ENCODE measurements around the gene IRF2.

The IRF2 gene

GRCh38 chr4:184474263-184475095 is at the start of gene IRF2:
IRF2 (minus strand) TSS chr4:184474550; CDS start chr4:184429064, 45,486 bp downstream.
- no peaks in the 10 kb centered on the region for H3K27me3 ChIP-seq (replicated peaks)
- in situ Hi-C loops (cut with HindIII; ENCODE audit: low pct_ligation_motif_present, low sequenced_read_pairs), result no loop called here
- no peaks in the 10 kb centered on the region for H3K36me3 ChIP-seq (replicated peaks)
- no peak for TF ChIP-seq CTCF (IDR thresholded peaks at IDR 0.05; ENCODE audit: low read depth, low read length, missing control alignments)
- H3K4me3 ChIP-seq (ENCODE audit: low read depth, low read length), result peak within 1 kb of the TSS; percentile 91
- DNase-seq, result peak; percentile 96
- H3K27ac ChIP-seq, result peak within 1 kb of the TSS; percentile 90

- in situ Hi-C loops (cut with HindIII; ENCODE audit: low pct_ligation_motif_present, low sequenced_read_pairs), result no loop called here
- H3K27ac ChIP-seq, result no peak overlapping the region
Measured at GRCh38 chr4:184515606-184516005, 41.3 kb upstream of the IRF2 start.

GRCh38 chr4:184514121-184514988 is 40.0 kb upstream of the IRF2 start:
- Histone ChIP-seq H3K27me3 (replicated peaks) (no peaks in the 10 kb centered on the region), H3K36me3 (replicated peaks) (no peaks in the 10 kb centered on the region), H3K4me3 (ENCODE audit: low read depth, low read length) (no peak overlapping the region), H3K27ac (peak overlapping the region; percentile 72)
- DNase-seq, result peak; percentile 87
- in situ Hi-C loops (cut with HindIII; ENCODE audit: low pct_ligation_motif_present, low sequenced_read_pairs), result no loop called here
- TF ChIP-seq CTCF (IDR thresholded peaks at IDR 0.05; ENCODE audit: low read depth, low read length, missing control alignments), result no peak

More at GRCh38 chr4:184515606-184516005, 41.3 kb upstream of the IRF2 start:
- TF ChIP-seq CTCF (IDR thresholded peaks at IDR 0.05; ENCODE audit: low read depth, low read length, missing control alignments), result no peak
- no peaks in the 10 kb centered on the region for H3K27me3 ChIP-seq (replicated peaks)
- H3K36me3 ChIP-seq (replicated peaks), result no peaks in the 10 kb centered on the region
- H3K4me3 ChIP-seq (ENCODE audit: low read depth, low read length), result no peak overlapping the region
- DNase-seq, result no peak

- in situ Hi-C loops (cut with HindIII; ENCODE audit: low pct_ligation_motif_present, low sequenced_read_pairs), result no loop called here
- no peak for TF ChIP-seq CTCF (IDR thresholded peaks at IDR 0.05; ENCODE audit: low read depth, low read length, missing control alignments)
- no peak for DNase-seq
- no peaks in the 10 kb centered on the region for H3K27me3 ChIP-seq (replicated peaks)
- H3K36me3 ChIP-seq (replicated peaks), result no peaks in the 10 kb centered on the region
- H3K27ac ChIP-seq, result peak overlapping the region; percentile 72
- no peak overlapping the region for H3K4me3 ChIP-seq (ENCODE audit: low read depth, low read length)
Measured at GRCh38 chr4:184513802-184514120, 39.4 kb upstream of the IRF2 start.

GRCh38 chr4:184511156-184511555 is 36.8 kb upstream of the IRF2 start:
- TF ChIP-seq CTCF (IDR thresholded peaks at IDR 0.05; ENCODE audit: low read depth, low read length, missing control alignments), result no peak
- DNase-seq, result no peak
- no peaks in the 10 kb centered on the region for H3K36me3 ChIP-seq (replicated peaks)
- H3K27me3 ChIP-seq (replicated peaks), result no peaks in the 10 kb centered on the region
- in situ Hi-C loops (cut with HindIII; ENCODE audit: low pct_ligation_motif_present, low sequenced_read_pairs), result no loop called here
- no peak overlapping the region for H3K4me3 ChIP-seq (ENCODE audit: low read depth, low read length)
- H3K27ac ChIP-seq, result no peak overlapping the region
